NCI-H1694 (cell line): Measurements from ENCODE around the gene CDK19.
"Not testable (repeated sequence)": the region's sequence is repeated elsewhere in the genome, so short reads cannot be mapped to it uniquely, and the experiment has no call there.

ENCODE experiments used
- DNase-seq: peaks from one replicate; lab custom pipeline; 2025; lab: John Stamatoyannopoulos, UW

CDK19 gene

DNA sequence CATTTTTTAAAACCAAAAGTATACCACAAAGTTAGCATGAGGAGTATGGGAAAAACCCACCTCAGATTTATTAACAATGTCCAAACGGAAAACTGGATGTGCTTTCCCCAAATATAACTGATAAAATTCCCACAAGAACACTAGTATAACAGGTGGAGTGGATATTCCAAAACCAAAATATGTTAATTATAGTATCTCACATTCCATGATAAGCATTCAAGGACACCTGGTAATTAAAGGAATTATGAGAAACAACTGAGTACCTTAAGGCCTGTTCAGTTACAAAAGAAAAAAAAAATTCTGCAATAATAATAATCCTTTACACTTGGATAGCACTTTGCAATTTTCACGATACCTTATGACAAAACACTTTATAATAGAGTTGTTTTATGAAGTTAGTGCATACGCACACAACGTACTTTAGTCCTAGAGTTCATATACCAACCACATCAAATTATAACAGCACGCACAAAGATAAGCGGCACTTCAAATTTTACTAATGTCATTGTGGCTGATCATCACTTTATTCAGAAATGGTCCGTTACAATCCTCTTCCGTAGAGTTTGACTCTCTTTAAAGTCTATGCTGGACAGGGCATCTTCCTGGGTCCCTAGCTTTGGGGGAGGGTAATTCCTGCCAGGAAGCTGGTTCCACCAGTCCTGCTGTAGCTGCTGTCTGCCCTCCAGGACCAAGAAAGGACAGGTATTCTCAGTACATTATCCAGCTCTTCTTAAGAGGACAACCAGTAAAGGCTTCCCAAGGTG lies 1.7 kb downstream of the CDK19 start:
- no peak for DNase-seq

DNA sequence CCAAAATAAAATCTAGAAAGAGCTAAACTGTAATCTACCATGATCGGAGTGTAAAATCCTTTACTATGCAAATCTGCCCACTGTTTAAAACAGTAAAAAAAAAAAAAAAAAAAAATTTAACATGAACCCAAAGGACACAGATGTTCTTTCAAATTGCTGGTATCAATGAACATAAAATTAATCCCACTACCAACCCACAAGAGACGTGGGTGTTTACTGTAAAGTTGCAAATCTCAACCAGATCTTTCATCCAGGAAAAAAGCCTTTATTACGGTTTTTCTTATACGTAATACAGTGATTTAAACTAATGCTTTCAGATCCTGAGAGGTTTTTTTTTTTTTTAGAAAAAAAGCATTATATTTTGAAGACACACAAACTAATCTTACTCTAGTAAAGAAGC lies 2.5 kb downstream of the CDK19 start:
- no peak for DNase-seq

DNA sequence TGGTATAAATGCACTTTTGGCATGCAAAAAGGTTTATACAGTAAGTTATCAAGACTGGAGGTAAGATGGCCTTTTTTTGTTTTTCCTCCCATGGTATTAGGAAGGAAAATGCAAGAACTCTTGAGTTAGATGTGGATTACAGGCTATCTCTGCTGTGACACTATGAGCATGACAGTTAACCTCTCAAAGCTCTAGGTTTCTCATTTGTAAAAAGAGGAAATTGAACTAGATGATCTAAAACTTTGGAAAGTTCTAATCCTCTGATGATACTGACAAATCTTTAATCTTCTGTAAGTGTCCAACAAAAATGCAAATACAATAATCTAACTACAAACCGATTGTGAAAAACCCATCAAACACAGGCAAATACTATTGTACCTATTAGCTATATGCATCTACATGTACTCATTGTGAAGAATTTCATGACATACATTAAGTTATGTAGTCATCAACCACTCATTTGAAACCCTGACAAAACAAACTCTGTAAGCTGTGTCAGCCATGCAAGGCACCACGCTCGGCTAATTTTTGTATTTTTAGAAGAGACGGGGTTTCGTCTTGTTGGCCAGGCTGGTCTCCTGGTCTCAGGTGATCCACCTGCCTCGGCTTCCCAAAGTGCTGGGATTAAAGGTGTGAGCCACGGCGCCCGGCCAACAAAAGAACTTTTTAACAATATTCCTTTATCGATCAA lies 4.2 kb downstream of the CDK19 start:
- DNase-seq, result no peak

DNA sequence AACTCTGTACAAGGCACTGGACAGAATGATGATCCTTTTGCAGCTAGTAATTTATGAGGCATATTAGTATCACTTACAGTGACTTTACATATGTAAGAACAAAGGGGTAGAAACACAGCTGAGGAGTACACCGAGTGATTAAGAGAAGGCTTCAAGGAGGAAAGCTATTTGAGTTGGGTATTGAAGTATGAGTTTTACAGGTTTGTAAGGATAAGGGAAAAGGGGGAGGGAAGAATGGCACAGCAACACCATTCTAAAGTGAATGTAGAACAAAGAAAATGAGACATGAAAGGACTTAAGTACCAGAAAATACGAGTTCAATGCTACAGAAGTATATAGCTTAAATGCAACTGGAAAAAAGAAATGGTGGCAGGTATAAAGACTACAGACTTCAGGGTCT lies 5.5 kb downstream of the CDK19 start:
- no peak for DNase-seq

DNA sequence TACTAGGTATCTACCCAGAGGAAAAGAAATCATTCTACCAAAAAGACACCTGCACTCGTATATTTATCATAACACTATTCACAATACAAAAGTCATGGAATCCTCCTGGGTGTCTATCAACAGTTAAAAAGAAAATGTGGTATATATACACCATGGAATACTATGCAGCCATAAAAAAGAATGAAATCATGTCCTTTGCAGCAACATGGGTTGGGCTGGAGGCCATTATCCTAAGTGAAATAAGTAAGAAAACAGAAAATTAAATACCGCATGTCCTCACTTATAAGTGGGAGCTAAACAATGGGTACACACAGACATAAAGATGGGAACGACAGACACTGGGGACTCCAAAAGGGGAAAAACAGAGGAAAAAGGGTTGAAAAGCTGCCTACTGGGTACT lies 13.1 kb downstream of the CDK19 start:
- DNase-seq, result not testable (repeated sequence)

DNA sequence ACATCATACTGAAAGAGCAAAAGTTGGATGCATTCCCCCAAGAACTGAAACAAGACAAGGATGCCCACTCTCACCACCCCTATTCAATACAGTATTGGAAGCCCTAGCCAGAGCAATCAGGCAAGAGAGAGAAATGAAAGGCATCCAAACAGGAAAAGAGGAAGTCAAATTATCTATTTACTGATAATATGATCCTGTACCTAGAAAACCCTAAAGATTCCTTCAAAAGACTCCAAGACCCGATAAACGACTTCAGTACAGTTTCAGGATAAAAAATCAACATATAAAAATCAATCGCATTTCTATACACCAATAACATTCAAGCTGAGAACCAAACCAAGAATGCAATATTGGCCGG lies 14.5 kb downstream of the CDK19 start:
- DNase-seq, result no peak

DNA sequence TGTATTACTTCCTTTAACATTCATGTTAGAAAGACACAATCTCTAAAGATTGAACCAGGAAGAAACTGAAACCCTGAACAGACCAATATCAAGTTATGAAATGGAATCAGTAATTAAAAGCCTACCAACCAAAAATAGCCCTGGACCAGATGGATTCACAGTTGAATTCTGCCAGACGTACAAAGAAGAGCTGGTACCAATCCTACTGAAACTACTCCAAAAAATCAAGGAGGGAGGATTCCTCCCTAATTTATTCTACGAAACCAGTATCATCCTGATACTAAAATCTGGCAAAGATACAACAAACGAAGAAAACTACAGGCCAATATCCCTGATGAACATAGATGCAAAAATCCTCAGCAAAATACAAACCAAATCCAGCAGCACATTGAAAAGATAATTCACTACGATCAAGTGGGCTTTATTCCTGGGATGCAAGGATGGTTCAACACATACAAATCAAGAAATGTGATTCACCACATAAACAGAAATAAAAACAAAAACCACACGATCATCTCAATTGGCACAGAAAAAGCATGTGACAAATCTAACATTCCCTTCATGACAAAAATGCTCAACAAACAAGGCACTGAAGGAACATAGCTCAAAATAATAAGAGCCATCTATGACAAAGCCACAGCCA lies 15.0 kb downstream of the CDK19 start:
- DNase-seq, result no peak

DNA sequence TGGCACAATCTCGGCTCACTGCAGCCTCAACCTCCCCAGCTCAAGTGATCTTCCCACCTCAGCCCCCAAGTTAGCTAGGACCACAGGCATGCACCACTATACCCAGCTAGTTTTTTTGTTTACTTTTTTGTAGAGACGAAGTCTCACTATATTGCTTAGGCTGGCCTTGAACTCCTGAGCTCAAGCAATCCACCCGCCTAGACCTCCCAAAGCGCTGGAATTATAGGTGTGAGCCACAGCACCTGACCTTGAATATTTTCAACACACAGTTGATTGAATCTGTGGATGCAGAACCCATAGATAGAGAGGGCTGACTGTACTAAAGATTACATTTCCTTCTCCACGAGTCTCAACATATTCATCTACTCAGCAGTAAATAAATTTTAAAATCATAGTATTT lies 15.6 kb downstream of the CDK19 start:
- DNase-seq, result no peak

DNA sequence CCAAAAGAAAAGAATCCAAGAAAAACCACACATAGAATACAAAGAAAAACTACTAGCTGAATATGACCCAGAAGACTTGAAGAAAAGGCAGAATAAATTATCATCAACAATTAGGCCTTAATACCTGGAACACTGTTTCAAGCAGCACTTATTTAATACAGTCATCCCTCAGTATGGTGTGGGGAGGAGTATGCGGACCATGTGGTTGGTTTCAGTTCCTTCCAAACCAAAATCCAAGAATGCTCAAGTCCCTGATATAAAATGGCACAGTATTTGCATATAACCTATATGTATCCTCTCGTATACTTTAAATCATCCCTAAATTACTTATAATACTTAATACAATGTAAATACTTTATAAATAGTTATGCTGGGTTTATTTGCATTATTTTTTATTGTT lies 16.1 kb downstream of the CDK19 start:
- no peak for DNase-seq

DNA sequence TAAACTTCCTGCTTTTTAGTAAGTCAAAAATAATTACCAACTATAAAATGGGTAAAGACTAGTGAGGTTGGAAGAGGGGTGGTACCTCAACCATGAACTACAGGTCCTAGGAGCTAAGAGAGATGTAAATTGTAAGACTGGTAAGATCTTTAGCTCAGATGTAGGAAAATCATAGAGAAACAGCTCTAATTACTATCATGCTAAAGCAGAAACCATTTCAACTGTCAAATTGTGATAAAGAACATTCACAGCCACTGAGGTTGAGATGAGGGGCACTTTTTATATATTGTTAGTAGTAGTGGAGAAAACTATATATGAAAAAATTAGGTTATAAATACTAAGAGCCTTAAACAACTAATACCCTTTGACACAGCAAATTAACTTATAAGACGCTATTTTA lies 20.0 kb downstream of the CDK19 start:
- DNase-seq, result no peak

DNA sequence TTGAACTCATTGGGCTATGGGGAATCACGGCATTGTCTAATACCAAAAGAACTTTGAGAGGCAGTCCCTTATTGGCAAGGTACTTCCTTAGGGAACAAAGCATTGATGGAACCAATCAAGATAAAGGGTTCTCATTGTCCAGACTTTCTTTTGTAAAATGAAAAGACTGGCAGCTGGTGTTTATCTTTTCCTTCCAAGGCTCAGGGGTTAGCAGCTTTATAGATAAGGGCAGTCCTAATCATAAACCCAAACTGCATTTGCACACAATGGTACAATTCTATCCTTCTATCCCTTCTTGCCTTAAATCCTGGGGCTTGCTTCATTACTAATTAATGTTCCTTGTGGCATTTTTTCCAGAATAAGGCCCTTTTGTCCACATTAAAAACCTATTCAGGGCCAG lies 28.6 kb downstream of the CDK19 start:
- DNase-seq, result no peak

DNA sequence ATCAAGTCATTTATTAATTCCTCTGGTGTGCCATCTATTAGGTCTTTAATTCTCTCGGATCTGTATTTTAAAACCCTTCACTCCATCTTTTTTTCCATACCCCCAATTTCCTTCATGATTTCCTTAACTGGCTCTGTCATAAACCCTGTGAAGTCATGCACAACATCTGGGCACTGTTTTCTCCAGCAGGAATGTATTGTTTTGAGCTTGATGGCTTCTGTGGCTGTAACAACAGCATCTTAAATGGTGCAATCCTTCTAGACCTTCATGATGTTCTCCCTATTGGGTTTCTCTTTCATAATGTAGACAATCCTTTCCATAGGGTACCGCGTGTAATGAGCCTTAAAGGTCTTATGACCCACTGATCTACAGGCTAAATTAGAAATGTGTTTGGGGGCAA lies 29.0 kb downstream of the CDK19 start:
- DNase-seq, result no peak

DNA sequence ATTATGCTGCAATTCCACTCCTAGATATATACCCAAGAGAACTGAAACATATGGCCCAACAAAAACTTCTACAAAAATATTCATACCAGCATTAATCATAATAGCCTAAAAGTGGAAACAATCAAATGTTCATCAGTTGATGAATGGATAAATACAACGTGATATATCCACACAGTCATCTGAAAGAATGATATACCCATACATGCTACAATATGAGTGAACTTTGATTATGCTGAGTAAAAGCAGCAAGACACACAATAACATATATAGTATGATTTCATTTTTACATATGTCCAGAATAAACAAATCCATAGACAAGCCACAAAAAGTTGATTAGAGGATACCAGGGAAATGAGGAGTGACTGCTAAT lies 30.7 kb downstream of the CDK19 start:
- no peak for DNase-seq

DNA sequence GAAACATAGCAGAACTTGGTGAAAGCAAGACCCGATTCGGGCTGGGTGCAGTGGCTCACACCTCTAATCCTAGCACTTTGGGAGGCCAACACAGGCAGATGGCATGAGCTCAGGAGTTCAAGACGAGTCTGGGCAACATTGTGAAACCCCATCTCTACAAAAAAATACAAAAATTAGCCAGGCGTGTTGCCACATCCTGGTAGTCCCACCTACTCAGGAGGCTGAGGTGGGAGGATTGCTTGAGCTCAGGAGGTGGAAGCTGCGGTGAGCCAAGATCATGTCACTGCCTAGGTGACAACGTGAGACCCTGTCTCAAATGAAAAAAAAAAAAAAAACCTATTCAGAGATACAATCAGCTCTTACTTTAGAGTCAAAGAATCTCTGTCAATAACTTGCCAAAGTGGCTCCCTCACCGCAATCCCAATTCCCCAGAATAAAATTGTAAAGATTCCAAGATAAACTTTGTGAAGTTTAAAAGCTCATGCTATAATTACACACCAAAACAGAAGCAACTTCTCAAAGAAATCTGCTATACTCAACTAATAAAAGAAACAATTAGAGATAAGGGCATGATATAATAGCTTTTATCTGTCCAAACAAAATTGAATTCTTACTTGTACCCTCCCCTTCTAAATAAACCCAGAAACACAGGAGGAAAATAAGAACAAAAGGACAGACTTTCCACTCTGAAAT lies 33.6 kb downstream of the CDK19 start:
- no peak for DNase-seq

DNA sequence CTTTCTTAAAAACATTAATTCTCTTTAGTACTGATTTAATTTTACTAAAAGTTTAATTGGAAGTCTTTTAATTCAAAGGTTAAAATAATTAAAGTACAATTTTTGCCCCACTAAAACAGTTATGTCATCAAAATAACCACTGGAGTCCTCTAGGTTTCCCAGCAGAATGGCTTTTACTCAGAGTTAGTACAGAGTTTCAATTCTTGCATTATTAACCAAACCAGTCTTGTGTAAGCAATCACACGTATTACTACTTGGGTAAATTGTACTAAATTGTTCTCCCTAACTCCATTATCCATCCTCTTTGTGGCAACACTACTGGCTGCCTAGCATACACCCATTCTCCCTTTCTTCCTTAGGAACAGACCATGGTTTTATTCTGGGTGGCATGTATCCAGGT lies 36.9 kb downstream of the CDK19 start:
- DNase-seq, result no peak

DNA sequence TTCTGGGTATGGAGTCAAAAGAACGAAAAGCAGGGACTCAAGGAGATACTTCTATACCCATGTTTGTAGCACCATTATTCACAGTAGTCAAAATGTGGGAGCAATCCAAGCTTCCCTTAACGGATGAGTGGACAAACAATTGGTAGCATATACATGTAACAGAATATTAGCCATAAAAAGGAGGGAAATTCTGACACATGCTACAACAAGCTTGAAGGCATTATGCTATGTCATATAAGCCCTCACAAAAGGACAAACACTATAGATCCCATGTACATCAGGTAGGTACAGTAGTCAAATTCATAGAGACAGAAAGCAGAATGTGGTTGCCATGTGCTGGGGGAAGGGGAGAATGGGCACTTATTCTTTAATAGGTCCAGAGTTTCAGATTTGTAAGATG lies 37.6 kb downstream of the CDK19 start:
- DNase-seq, result no peak

DNA sequence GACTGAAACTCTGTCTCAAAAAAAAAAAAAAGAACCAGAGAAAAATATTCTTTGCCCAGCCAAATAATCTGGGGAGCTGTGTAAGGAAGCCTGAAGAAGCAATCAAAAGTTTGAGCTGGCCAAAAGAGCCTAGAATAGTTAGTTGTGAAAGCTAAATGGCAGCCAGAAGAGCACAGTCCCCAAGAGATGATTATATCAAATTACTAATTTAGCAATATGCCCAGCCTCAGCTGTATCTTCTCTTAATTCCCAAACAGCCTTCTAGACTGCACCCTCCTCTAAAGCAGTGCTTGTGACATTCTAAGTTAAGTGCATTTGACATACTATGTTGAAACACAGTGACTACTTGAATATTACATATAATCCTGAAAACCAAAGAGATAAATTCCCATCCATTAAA lies 38.9 kb downstream of the CDK19 start:
- no peak for DNase-seq

DNA sequence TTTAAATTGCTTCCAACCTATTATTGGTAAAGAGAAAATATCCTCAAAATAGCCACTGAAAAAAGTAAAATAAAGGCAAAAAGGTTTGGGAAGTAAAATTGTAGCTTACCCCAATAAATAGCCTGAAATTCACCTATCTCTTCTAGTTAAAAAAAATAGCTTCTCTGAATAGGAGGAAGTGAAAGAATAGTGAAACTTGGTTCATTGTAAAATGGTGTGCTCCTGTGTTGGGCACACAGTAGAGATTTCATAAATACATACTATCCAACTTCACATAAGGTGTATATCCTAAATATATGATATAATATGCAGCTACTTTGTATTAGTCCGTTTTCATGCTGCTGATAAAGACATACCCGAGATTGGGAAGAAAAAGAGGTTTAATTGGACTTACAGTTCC lies 45.3 kb downstream of the CDK19 start:
- DNase-seq, result no peak

DNA sequence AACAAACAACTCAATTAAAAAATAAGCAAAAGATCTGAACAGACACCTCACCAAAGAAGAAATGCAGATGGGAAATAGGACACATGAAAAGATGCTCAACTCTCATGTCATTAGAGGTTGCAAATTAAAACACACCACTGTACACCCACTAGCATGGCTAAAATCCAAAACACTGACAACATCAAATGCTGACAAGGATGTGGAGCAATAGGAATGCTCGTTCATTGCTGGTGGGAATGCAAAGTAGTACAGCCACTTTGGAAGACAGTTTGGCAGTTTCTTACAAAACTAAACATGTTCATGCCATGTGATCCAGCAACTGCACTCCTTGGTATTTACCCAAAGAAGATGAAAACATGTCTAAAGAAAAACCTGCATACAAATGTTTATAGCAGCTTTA lies 47.2 kb downstream of the CDK19 start:
- no peak for DNase-seq

DNA sequence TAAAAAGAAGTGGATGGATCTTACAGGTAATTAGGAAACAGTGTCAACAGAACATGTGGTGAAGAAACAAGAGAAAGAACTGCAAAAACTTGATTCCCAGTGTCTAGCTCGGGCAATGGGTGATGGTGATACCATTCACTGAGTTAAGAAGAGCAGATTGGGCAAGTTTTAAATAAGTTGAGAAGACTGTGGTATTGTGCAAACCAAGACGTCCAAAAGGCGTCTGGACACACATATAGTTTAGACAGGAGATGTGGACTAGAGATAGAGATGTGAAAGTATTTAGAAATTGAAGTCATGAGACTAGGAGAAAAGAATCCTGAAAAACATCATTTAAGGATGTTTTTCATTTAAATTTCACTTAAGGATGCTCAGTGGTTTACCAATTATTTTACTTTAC lies 53.9 kb downstream of the CDK19 start:
- DNase-seq, result no peak

DNA sequence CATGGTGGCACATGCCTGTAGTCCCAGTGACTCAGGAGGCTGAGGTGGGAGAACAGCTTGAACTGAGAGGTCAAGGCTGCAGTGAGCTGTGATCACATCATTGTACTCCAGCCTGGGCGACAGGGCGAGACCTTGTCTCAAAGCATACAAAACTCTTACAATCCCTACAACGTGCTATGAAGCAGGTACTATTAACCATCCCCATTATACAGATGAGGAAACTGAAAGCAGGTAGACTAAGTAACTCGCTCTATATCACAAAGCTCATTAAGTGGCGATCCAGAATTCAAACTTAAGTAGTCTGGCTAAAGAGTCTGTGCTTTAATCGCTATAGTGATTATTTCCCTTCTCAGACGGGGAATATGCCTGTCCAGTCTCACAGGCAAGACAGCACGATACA lies 54.7 kb downstream of the CDK19 start:
- DNase-seq, result no peak

DNA sequence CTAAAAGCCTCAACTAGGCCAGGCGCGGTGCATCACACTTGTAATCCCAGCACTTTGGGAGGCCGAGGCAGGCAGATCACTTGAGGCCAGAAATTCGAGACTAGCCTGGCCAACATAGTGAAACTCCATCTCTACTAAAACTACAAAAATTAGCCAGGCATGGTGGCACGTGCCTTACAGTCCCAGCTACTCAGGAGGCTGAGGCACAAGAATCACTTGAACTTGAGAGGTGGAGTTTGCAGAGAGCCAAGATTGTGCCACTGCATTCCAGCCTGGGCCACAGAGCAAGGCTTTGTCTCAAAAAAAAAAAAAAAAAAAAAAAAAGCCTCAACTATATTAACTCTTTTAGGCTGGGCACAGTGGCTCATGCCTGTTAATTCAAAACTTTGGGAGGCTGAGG lies 55.2 kb downstream of the CDK19 start:
- not testable (repeated sequence) for DNase-seq

DNA sequence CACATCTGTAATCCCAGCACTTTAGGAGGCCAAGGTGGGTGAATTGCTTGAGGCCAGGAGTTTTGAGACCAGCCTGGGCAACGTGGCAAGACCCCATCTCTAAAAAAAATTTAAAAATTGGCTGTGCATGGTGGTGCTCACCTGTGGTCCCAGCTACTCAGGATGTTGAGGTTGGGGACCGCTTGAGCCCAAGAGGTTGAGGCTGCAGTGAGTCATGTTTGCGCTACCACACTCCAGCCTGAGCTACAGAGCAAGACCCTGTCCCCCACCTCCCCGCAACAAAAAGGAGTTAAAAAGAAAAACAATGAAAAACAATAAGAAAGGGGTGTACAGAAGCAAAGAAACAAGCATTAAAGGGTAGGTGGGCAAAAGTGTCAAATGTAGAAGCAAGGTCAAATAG lies 57.3 kb downstream of the CDK19 start:
- no peak for DNase-seq
